Prostate gland (tissue), 2 donors: ENCODE data around the gene FRK.

Source experiments
- POLR2AphosphoS5 ChIP-seq: sonication (generic); formaldehyde crosslinking; IDR thresholded peaks from one replicate; pipeline ENCODE4 v1.6.1; 2017; ENCODE audit warnings: antibody characterized with exemption
- TF ChIP-seq, protein P1 (sequence below), 4 experiments: fragments of 200-600 bp in 2 of 4; fragments of 450-650 bp in 2 of 4; sonication (generic) in 2 of 4; IDR thresholded peaks; 1 replicate in 3 of 4; 2 replicates in 1 of 4; pipeline ENCODE4 v1.5.1; 2016 to 2019; ENCODE audit warnings: antibody characterized with exemption in 4 of 4, mild to moderate bottlenecking in 2 of 4, moderate library complexity in 2 of 4

- TF ChIP-seq, protein P1, sequence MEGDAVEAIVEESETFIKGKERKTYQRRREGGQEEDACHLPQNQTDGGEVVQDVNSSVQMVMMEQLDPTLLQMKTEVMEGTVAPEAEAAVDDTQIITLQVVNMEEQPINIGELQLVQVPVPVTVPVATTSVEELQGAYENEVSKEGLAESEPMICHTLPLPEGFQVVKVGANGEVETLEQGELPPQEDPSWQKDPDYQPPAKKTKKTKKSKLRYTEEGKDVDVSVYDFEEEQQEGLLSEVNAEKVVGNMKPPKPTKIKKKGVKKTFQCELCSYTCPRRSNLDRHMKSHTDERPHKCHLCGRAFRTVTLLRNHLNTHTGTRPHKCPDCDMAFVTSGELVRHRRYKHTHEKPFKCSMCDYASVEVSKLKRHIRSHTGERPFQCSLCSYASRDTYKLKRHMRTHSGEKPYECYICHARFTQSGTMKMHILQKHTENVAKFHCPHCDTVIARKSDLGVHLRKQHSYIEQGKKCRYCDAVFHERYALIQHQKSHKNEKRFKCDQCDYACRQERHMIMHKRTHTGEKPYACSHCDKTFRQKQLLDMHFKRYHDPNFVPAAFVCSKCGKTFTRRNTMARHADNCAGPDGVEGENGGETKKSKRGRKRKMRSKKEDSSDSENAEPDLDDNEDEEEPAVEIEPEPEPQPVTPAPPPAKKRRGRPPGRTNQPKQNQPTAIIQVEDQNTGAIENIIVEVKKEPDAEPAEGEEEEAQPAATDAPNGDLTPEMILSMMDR (IDR thresholded peaks at IDR 0.05), result no peak
- TF ChIP-seq POLR2AphosphoS5, result no peak
These were observed 151.7 kb downstream of the FRK start for GRCh38 chr6:115908906-115909559.
